Effector memory CD8-positive, alpha-beta T cell (primary cell): Measurements from ENCODE around the gene USP51.
"Not testable (repeated sequence)": the region's sequence is repeated elsewhere in the genome, so short reads cannot be mapped to it uniquely, and the experiment has no call there.

Source experiments
- ATAC-seq: fragments of 150-1000 bp; cut with Tn5 transposase; replicated peaks from 2 replicates; pipeline ENCODE4 v1.10.0; 2021; ENCODE audit warnings: mild to moderate bottlenecking, moderate library complexity
- DNase-seq, 3 experiments: peaks; one replicate each; pipeline ENCODE4 v3.0.0; 2021
- H3K27ac Mint-ChIP-seq, 2 donors: one replicate each; pipeline ENCODE4 v1.8.0; 2022; ENCODE audit warnings: mild to moderate bottlenecking in 2 of 2, mixed read lengths in 2 of 2, moderate library complexity in 2 of 2
- H3K27me3 Mint-ChIP-seq, 2 donors: one replicate each; pipeline ENCODE4 v1.8.0; 2022; ENCODE audit warnings: mixed read lengths in 2 of 2
- H3K36me3 Mint-ChIP-seq: one replicate; pipeline ENCODE4 v1.8.0; 2022; ENCODE audit warnings: mild to moderate bottlenecking, moderate library complexity, mixed read lengths; ENCODE audit not compliant: insufficient read depth
- H3K4me1 Mint-ChIP-seq, 2 donors: one replicate each; pipeline ENCODE4 v1.8.0; 2022; ENCODE audit warnings: low read depth in 2 of 2, mixed read lengths in 2 of 2
- H3K4me3 Mint-ChIP-seq, 2 donors: one replicate each; pipeline ENCODE4 v1.8.0; 2022; ENCODE audit warnings: mild to moderate bottlenecking in 2 of 2, mixed read lengths in 2 of 2, moderate library complexity in 2 of 2
- H3K9me3 Mint-ChIP-seq, 2 donors: one replicate each; pipeline ENCODE4 v1.8.0; 2022; ENCODE audit warnings: mixed read lengths in 2 of 2

The USP51 gene

GRCh38 chrX:55451990-55452832, 37.4 kb downstream of the USP51 start, which contains the start of gene MAGEH1:
Gene MAGEH1, plus strand, starts transcription at chrX:55452127. Its CDS starts 248 bp downstream, at chrX:55452375.
- ATAC-seq (peak; percentile 91), DNase-seq (peak; percentile 62 to 64 (median 63))
- Mint-ChIP-seq H3K9me3 (no peaks in the 10 kb centered on the region), H3K4me3 (peak within 1 kb of the TSS; percentile 91 to 94), H3K27me3 (no peaks in the 10 kb centered on the region), H3K36me3 (peaks cover 4% of the 10 kb centered on the region), H3K4me1 (peaks cover 12 to 17% of the 10 kb centered on the region in 2 donors), H3K27ac (peak within 1 kb of the TSS; percentile 91 to 94)

GRCh38 chrX:55451626-55451989, 38.0 kb downstream of the USP51 start:
- Mint-ChIP-seq H3K36me3 (peaks cover 4% of the 10 kb centered on the region), H3K9me3 (no peaks in the 10 kb centered on the region), H3K27ac (peak overlapping the region; percentile 91 to 94), H3K4me1 (peaks cover 12 to 17% of the 10 kb centered on the region in 2 donors), H3K27me3 (no peaks in the 10 kb centered on the region), H3K4me3 (peak overlapping the region; percentile 91 to 94)
- DNase-seq (no peak), ATAC-seq (peak; percentile 7)

- H3K27me3 Mint-ChIP-seq = peaks cover 3% of the 10 kb centered on the region in 2 donors
- no peak for ATAC-seq
- H3K36me3 Mint-ChIP-seq = peaks cover 4% of the 10 kb centered on the region
- no peak for DNase-seq
- H3K9me3 Mint-ChIP-seq = no peaks in the 10 kb centered on the region
- H3K4me3 Mint-ChIP-seq = peak overlapping the region; percentile 91 to 94
- peaks cover 12 to 17% of the 10 kb centered on the region in 2 donors for H3K4me1 Mint-ChIP-seq
- H3K27ac Mint-ChIP-seq = peak overlapping the region in 1 of 2 donors; percentile 91
Observed at GRCh38 chrX:55451141-55451540, 38.5 kb downstream of the USP51 start.

- Mint-ChIP-seq H3K27me3 (peaks cover 8% of the 10 kb centered on the region in 2 donors), H3K9me3 (no peaks in the 10 kb centered on the region), H3K4me3 (no peak overlapping the region), H3K36me3 (peaks cover 4% of the 10 kb centered on the region), H3K4me1 (peaks cover 12 to 17% of the 10 kb centered on the region in 2 donors), H3K27ac (no peak overlapping the region)
- DNase-seq (no peak), ATAC-seq (no peak)
Observed at GRCh38 chrX:55450259-55450658, 39.4 kb downstream of the USP51 start.

- not testable (repeated sequence) for H3K36me3 Mint-ChIP-seq, H3K9me3 Mint-ChIP-seq, DNase-seq, ATAC-seq, H3K4me3 Mint-ChIP-seq, H3K27ac Mint-ChIP-seq, H3K4me1 Mint-ChIP-seq
- H3K27me3 Mint-ChIP-seq = peaks cover 32 to 39% of the 10 kb centered on the region in 2 donors
Observed at GRCh38 chrX:55443468-55443867, 46.2 kb downstream of the USP51 start.
